Endothelial cell of umbilical vein (primary cell): ENCODE data around the gene RIPOR3.

Experiments
- CTCF ChIP-seq, 2 donors: IDR thresholded peaks; 1 replicate in 1 of 2; 2 replicates in 1 of 2; pipeline ENCODE4 v1.5.1; 2011; ENCODE audit warnings: low read length in 2 of 2, mild to moderate bottlenecking in 2 of 2, moderate library complexity in 2 of 2, control low read depth in 1 of 2, inconsistent platforms in 1 of 2, low read depth in 1 of 2; ENCODE audit not compliant: insufficient read depth in 1 of 2; ENCODE audit errors: extremely low read depth in 1 of 2
- EZH2 ChIP-seq: IDR thresholded peaks from 2 replicates; pipeline ENCODE4 v1.6.1; 2012; ENCODE audit warnings: borderline replicate concordance, low read depth, mild to moderate bottlenecking, moderate library complexity, low read length, inconsistent platforms; ENCODE audit not compliant: severe bottlenecking
- FOS ChIP-seq: IDR thresholded peaks from 2 replicates; pipeline ENCODE4 v1.6.1; 2011; ENCODE audit warnings: mild to moderate bottlenecking, low read length, moderate library complexity, borderline replicate concordance; ENCODE audit not compliant: insufficient read depth
- GATA2 ChIP-seq: IDR thresholded peaks from 2 replicates; pipeline ENCODE4 v1.7.0; 2011; ENCODE audit warnings: low read depth, mild to moderate bottlenecking, moderate library complexity, mixed read lengths, low read length; ENCODE audit not compliant: insufficient read length, insufficient read depth
- MAX ChIP-seq: IDR thresholded peaks from 2 replicates; pipeline ENCODE4 v1.6.1; 2011; ENCODE audit not compliant: insufficient read depth, insufficient read length
- MYC ChIP-seq: IDR thresholded peaks from one replicate; pipeline ENCODE4 v1.6.1; 2011; ENCODE audit warnings: mild to moderate bottlenecking, low read depth, low read length
- POLR2A ChIP-seq: IDR thresholded peaks from 2 replicates; pipeline ENCODE4 v1.6.1; 2012; ENCODE audit warnings: low read depth, mild to moderate bottlenecking, control low read depth, low read length
- POLR2AphosphoS5 ChIP-seq: IDR thresholded peaks from 2 replicates; pipeline ENCODE4 v1.6.1; 2012; ENCODE audit warnings: low read depth, mild to moderate bottlenecking, control low read depth, low read length, moderate library complexity; ENCODE audit not compliant: insufficient read depth

GRCh38 chr20:50717312-50717711 is 26.0 kb upstream of the RIPOR3 start:
- TF ChIP-seq MAX (no peak), MYC (no peak), CTCF (IDR thresholded peaks at IDR 0.05; ENCODE audit: extremely low read depth in 1 of 2, insufficient read depth in 1 of 2, low read depth in 1 of 2, low read length in 2 of 2) (no peak), POLR2A (no peak), EZH2 (no peak), FOS (no peak), POLR2AphosphoS5 (no peak), GATA2 (no peak)
